Endothelial cell of umbilical vein (primary cell): ENCODE results near the gene NAT10. TPM values are rescaled to one million over a fixed set of nuclear protein-coding genes. Genes with fewer than 3 reads are reported as not detected.
A peak's percentile ranks its signal among the peaks of the same experiment; 100 is the strongest.

Source experiments
- BruUV-seq: library from RNA; stranded (reverse); fragments of 400-500 nt; replicated peaks from 2 replicates; lab custom pipeline; 2021; lab: Mats Ljungman, UMichigan
- CTCF ChIA-PET: fragments of 300-600, 350-600 bp; sonication (Branson Sonifier 250); formaldehyde crosslinking; loops from one replicate; lab custom pipeline; 2021; ENCODE audit warnings: antibody characterized with exemption, inconsistent platforms; lab: Charles Lee
- POLR2A ChIA-PET: fragments of 300-600, 350-600 bp; sonication (Branson Sonifier 250); formaldehyde crosslinking; loops from one replicate; lab custom pipeline; 2021; ENCODE audit warnings: antibody characterized with exemption, inconsistent platforms; lab: Charles Lee
- DNase-seq: peaks from one replicate; pipeline ENCODE4 v3.0.0-alpha.2; 2011; ENCODE audit warnings: low read depth, low spot score
- FAIRE-seq: peaks from 2 replicates; lab custom pipeline; 2011; peaks lifted over from hg19 to GRCh38; lab: Jason Lieb, UNC
- H2AFZ ChIP-seq: 2 replicates; pipeline ENCODE4 v1.6.0; 2012; ENCODE audit warnings: low read depth, low read length, control low read depth, inconsistent platforms
- H3K27ac ChIP-seq: 2 replicates; pipeline ENCODE4 v1.5.1; 2011; ENCODE audit warnings: low read depth, mild to moderate bottlenecking, control low read depth, low read length, moderate library complexity; ENCODE audit not compliant: insufficient read depth
- H3K27me3 ChIP-seq, 2 experiments: 2 replicates each; pipeline versions ENCODE4 v1.6.0 to v1.6.1; 2011; ENCODE audit warnings: low read length in 2 of 2, mixed read lengths in 1 of 2; ENCODE audit not compliant: control insufficient read depth in 2 of 2, insufficient read depth in 2 of 2
- H3K36me3 ChIP-seq, 2 experiments: 2 replicates in 1 of 2; 3 replicates in 1 of 2; pipeline ENCODE4 v1.5.1; 2011; ENCODE audit warnings: low read length in 2 of 2, mild to moderate bottlenecking in 1 of 2, moderate library complexity in 1 of 2; ENCODE audit not compliant: control insufficient read depth in 2 of 2, insufficient read depth in 2 of 2; ENCODE audit errors: extremely low read depth in 1 of 2
- H3K4me1 ChIP-seq: 3 replicates; pipeline ENCODE4 v1.5.1; 2011; ENCODE audit warnings: mild to moderate bottlenecking, low read length; ENCODE audit not compliant: control insufficient read depth, insufficient read depth; ENCODE audit errors: extremely low read depth
- H3K4me2 ChIP-seq: 2 replicates; pipeline ENCODE4 v1.6.1; 2011; ENCODE audit warnings: low read length, control low read depth, mixed read lengths; ENCODE audit not compliant: insufficient read depth
- H3K4me3 ChIP-seq, 3 experiments: fragments of 200-600 bp in 1 of 3; sonication (generic), shearing (Covaris generic) in 1 of 3; replicated peaks in 1 of 3; 2 replicates each; pipeline ENCODE4 v1.5.1; 2011 to 2016; ENCODE audit warnings: control low read depth in 3 of 3, low read length in 3 of 3, mild to moderate bottlenecking in 2 of 3, inconsistent platforms in 1 of 3, low read depth in 1 of 3, moderate library complexity in 1 of 3; ENCODE audit not compliant: insufficient read depth in 1 of 3
- H3K79me2 ChIP-seq: 2 replicates; pipeline ENCODE4 v1.6.0; 2012; ENCODE audit warnings: low read length, inconsistent platforms; ENCODE audit not compliant: control insufficient read depth, insufficient read depth
- H3K9ac ChIP-seq: replicated peaks from 2 replicates; pipeline ENCODE3; 2011; ENCODE audit warnings: low read length, control low read depth; ENCODE audit not compliant: insufficient read depth; ENCODE audit errors: extremely low read depth
- H3K9me1 ChIP-seq: replicated peaks from 3 replicates; pipeline ENCODE4 v1.6.0; 2011; ENCODE audit warnings: mild to moderate bottlenecking, low read length; ENCODE audit not compliant: control insufficient read depth, insufficient read depth; ENCODE audit errors: extremely low read depth
- H3K9me3 ChIP-seq: replicated peaks from 2 replicates; pipeline ENCODE4 v1.5.1; 2012; ENCODE audit warnings: low read length, inconsistent platforms; ENCODE audit not compliant: control insufficient read depth, insufficient read depth
- H4K20me1 ChIP-seq: replicated peaks from 2 replicates; pipeline ENCODE3; 2011; ENCODE audit warnings: mild to moderate bottlenecking, low read length; ENCODE audit not compliant: control insufficient read depth, insufficient read depth; ENCODE audit errors: extremely low read depth
- FOS ChIP-seq: IDR thresholded peaks from 2 replicates; pipeline ENCODE4 v1.6.1; 2011; ENCODE audit warnings: mild to moderate bottlenecking, low read length, moderate library complexity, borderline replicate concordance; ENCODE audit not compliant: insufficient read depth
- GATA2 ChIP-seq: IDR thresholded peaks from 2 replicates; pipeline ENCODE4 v1.7.0; 2011; ENCODE audit warnings: low read depth, mild to moderate bottlenecking, moderate library complexity, mixed read lengths, low read length; ENCODE audit not compliant: insufficient read length, insufficient read depth
- MAX ChIP-seq: IDR thresholded peaks from 2 replicates; pipeline ENCODE4 v1.6.1; 2011; ENCODE audit not compliant: insufficient read depth, insufficient read length
- MYC ChIP-seq: IDR thresholded peaks from one replicate; pipeline ENCODE4 v1.6.1; 2011; ENCODE audit warnings: mild to moderate bottlenecking, low read depth, low read length
- POLR2A ChIP-seq: IDR thresholded peaks from 2 replicates; pipeline ENCODE4 v1.6.1; 2012; ENCODE audit warnings: low read depth, mild to moderate bottlenecking, control low read depth, low read length
- dilution Hi-C: fragments of 300-500 bp; cut with MboI; formaldehyde crosslinking; loops from one replicate; pipeline ENCODE4 v1.15.0; 2019; ENCODE audit warnings: low sequenced_read_pairs; ENCODE audit not compliant: extremely low pct_ligation_motif_present
- intact Hi-C: fragments of 100-400 bp; cut with micrococcal nuclease; formaldehyde crosslinking; loops from one replicate; pipeline ENCODE4 v1.10.0; 2022
- polyA plus RNA-seq, 4 experiments: library from polyadenylated mRNA; depleted of rRNA in 3 of 4; stranded (reverse) in 3 of 4; unstranded in 1 of 4; fragments of >200 nt; gene quantifications; 2 replicates each; pipeline versions ENCODE4 v1.2.1 to v1.2.3, GENCODE V29; 2011 to 2012; ENCODE audit warnings: missing spikeins in 1 of 4
- total RNA-seq: library from RNA; stranded (reverse); gene quantifications from 2 replicates; pipeline ENCODE4 v1.2.3, GENCODE V29; 2021

The NAT10 gene
- total and polyA plus RNA-seq, 2 donors (not counting 3 experiments of a cell fraction or from before 2014, with no cell fraction given): 32.0 to 57.6 TPM

- Histone ChIP-seq H3K4me2 (peak overlapping the region; percentile 88), H4K20me1 (no peaks in the 10 kb centered on the region), H3K79me2 (peaks cover 32% of the 10 kb centered on the region), H3K9me1 (no peaks in the 10 kb centered on the region), H3K27me3 (no peaks in the 10 kb centered on the region), H3K9ac (peak overlapping the region; percentile 85), H2AFZ (peak overlapping the region; percentile 4), H3K4me3 (peak overlapping the region; percentile 27 to 79 (median 71)), H3K9me3 (no peaks in the 10 kb centered on the region), H3K27ac (peak overlapping the region; percentile 35), H3K4me1 (peaks cover 19% of the 10 kb centered on the region), H3K36me3 (peaks cover 2 to 4% of the 10 kb centered on the region in 2 experiments)
- intact Hi-C loops (loop anchor here (1.0 to 2.0 kb wide), 3 partner anchors 55 to 253 kb away; partner anchors contain the start of genes ABTB2 and CAPRIN1), dilution Hi-C loops (no loop called here)
- DNase-seq: no peak
- no TSS peak for BruUV-seq
- no peak for FAIRE-seq
- ChIA-PET POLR2A (interaction anchor here (0.5 to 1.0 kb wide), 2 partner anchors 28 to 38 kb away, joined by 3 to 4 read pairs; no protein-coding TSS in a partner anchor), CTCF (interaction anchor here (1.5 to 2.0 kb wide), 2 partner anchors 108 to 109 kb away, joined by 3 to 11 read pairs; no protein-coding TSS in a partner anchor)
- TF ChIP-seq MYC (no peak), GATA2 (no peak), MAX (no peak), FOS (no peak), POLR2A (no peak)
Observed at GRCh38 chr11:34105957-34106504, 602 bp downstream of the NAT10 start.

GRCh38 chr11:34111722-34112270, 6.4 kb downstream of the NAT10 start:
- no peak for FAIRE-seq
- H3K79me2 ChIP-seq: peaks cover 22% of the 10 kb centered on the region
- no peak overlapping the region for H3K9ac ChIP-seq
- intact Hi-C loops (no loop called here), dilution Hi-C loops (no loop called here)
- TF ChIP-seq FOS (no peak), MAX (no peak), MYC (no peak), POLR2A (no peak)
- H3K27ac ChIP-seq: no peak overlapping the region
- no peaks in the 10 kb centered on the region for H4K20me1 ChIP-seq
- no peaks in the 10 kb centered on the region for H3K9me3 ChIP-seq
- DNase-seq: no peak
- H3K4me3 ChIP-seq: no peak overlapping the region
- ChIA-PET CTCF (interaction anchor here (1.3 to 1.5 kb wide), 2 partner anchors 23 to 115 kb away, joined by 3 to 5 read pairs; no protein-coding TSS in a partner anchor), POLR2A (no interaction called here)
- H3K36me3 ChIP-seq: peaks cover 19 to 26% of the 10 kb centered on the region in 2 experiments
- peaks cover 3% of the 10 kb centered on the region for H3K4me1 ChIP-seq
- H2AFZ ChIP-seq: no peak overlapping the region
- H3K27me3 ChIP-seq: no peaks in the 10 kb centered on the region
- BruUV-seq: no TSS peak
- H3K9me1 ChIP-seq: no peaks in the 10 kb centered on the region
- no peak overlapping the region for H3K4me2 ChIP-seq
